Midbrain (tissue), 1 donor: ENCODE data around the gene MTSS2.
"Not testable (repeated sequence)": the region's sequence is repeated elsewhere in the genome, so short reads cannot be mapped to it uniquely, and the experiment has no call there.

Experiments used
- DNase-seq: peaks from one replicate; lab custom pipeline; 2025; lab: John Stamatoyannopoulos, UW

Gene MTSS2

DNA sequence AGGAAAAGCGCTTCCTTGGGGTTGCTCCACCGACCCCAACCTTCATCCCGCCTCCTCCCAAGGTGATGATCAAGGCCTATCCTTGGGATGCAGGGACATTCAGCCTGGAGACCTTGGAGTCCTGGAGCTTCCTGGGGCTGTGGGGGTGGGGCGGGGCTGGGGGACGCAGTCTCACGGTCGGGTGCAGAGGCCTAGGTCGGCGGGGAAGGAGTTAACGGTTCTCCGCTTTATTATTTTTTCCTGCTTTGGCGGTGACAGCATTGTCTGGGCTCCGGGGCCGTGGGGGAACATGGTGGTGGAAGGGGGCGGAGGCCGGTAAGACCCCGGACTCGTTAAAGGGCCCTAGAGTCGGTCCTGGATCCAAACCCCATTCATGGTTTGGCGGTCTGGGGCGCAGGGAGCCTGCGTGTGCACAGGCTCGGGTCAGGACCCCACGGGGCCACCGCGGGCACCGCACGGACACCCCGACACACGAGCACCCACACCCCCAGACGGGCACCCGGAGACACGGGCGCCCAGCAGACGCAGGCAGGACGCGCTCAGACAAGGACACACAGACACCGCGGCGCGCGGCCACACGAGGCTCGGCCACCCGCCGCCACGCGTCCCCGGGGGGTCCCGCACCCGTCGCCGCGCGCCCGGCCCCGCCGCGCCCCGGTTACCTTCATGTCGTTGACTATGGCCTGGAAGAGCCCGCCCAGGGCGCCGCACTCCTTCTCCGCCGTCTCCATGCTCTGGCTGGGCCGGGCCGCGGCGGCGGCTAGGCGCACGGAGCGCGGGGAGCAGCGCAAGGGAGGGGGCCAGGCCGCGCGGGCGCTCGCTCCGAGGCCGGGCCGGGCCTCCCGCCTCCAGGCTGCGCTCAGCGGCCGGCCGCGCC lies 554 bp downstream of the MTSS2 start:
- DNase-seq, result no peak

DNA sequence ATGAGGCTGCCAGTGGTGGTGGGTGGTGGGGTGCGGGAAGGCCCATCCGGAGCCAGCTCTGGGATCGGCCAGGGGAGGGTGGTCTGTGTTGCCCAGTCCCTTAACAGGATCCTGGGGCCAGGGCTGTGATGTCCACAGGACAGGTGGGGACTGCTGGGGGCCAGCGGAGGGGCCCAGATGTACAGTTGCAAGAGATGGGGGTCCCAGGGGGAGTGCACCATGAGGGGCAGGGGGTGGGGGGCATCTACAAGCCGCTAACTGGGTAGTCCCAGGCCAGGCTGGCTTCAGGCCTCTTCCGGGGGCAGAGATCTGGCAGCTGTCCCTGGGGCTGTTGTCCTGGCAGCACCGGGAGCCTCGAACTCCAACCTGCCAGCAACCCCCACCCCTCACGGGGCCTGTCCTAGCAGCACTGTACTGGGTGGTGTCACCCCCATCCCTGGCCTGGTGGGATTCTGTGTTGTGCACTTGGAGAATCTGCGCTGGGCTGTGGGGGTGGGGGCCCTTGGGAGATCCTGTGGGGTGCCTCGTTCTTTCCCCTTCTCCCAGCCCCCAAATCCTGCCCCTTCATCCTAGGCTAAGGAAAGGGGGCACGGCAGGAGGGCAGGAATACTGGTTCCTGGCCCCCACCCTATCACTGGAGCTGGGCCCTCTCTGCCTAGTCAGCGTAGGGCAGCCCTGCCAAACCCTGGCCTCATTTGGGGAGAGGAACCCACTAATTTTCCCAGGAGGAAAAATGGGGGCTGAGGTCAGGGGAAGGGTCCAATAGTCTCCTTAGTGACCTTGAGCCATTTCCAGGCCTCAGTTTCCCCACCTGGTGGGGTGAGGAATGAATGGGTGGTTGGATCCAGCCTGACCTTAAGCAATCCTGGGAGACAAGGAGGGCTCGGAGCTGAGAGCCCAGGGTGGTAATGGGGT lies 1.4 kb downstream of the MTSS2 start:
- peak; percentile 10 for DNase-seq

DNA sequence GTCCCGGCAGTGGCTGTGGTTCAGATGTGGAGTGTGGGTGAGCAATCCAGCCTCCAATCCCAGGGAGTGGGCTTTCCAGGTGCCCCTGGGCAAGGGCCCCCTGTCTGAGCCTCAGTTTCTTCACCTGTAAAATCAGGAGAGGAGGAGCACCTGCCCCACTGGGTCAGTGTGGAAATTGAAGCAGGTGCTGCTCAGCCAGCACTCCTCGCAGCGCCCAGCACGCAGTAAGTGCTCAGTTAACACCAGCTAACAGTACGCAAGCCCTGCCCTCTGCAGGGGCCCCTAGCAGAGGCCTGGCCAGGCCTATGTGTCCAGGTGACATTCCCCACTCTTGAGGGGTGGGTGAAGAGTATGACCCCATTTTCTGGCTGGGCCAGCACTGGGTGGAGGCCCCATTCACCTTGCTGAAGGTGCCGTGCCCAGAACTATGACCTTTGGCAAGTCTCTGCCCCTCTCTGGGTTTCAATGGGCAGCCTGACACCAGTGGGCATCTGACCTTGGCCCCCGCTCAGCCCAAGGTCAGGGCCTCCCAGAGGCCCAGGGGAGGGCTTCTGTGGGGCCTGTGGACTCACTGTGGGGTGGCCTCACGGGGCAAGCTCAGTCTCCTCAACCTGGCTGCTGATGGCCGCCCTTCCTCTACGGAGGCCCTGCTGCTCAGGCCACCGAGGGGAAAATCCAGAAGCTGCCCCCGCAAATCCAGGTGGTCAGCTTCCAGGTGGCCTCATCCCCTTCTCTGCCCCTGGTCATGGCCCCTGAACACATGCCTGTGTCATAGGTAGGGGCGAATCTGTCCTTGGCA lies 2.5 kb downstream of the MTSS2 start:
- DNase-seq, result no peak

DNA sequence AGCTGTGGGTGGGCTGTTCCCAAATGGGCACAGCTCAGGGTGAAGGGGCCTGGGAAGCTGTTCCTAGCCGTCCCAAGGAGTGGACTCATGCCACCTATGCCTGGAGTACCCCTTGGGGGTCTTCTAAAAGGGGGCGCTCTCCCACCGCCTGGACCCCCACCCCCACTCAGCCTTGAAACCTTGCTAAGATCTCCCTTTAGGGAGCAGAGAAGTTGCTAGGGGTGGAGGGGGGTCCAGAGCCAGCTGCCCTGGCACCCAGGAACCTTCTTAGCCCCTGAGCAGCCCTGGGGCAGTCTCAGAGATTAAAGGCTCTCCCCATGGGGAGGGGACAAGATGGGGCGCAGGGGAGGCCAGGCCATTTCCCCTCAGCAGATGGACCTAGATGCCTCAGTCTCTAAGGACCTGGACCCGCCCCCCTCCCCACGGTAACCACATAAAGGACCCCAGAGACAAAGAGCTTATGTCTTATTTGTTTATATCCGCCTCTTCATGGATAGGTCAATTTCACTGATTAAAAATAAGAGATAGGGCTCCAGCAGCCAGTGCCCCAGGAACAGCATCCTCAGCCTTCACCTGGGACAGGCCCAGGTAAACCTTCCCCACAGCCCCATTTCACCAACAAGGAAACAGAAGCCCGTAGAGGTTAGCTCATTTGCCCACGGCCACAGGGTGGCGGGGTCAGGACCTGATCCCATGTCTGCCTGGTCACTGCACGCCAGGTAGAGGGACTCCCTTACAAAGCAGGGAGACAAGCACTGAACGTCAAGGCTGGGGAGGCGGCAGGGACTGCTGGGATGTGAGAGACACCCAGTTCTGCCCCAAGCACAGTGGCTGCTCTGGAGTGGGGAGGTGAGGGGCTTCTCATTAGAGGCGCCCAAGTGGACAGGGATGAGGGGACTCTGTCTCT lies 3.4 kb downstream of the MTSS2 start:
- no peak for DNase-seq

DNA sequence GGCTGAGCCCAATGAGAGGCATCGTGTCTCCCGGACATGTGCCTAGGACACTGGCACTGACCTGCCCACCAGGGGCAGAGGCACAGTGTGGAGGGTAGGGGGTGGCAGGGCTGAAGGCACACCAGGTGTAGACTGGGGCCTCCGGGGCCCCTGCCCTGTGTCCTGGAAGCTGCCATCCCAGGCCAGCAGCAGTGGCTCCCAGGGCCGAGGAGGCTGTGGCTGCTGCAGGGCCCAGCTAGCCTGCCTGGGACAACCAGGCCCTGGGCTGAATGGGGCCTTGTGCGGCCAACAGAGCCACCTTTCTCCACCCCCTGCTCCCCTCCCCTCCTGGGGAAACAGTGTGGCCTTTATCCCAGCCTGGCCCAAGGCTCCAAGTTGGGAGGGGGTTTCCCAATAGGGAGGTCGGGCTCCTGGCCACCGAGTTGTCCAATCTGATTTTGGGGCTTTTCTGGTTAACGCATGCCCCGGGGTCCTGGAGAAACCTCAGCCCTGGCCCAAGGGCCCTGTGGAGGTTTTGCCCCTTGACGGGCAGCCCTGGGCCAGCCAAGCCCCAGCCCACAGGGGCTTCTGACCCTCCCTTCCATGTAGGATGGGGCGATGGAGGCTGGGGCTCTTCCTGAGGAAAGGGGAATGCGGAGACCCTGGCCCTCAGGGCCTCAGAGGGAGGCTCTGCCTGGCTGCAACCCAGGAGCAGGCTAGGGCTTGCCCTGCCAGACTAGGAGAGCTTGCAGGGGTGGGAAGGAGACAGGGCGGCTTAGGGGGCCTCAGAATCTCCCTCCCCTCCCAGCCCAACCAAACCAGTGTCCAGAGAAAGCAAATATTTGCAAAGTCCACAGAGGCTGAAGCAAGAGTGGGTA lies 4.2 kb downstream of the MTSS2 start:
- peak; percentile 88 for DNase-seq

DNA sequence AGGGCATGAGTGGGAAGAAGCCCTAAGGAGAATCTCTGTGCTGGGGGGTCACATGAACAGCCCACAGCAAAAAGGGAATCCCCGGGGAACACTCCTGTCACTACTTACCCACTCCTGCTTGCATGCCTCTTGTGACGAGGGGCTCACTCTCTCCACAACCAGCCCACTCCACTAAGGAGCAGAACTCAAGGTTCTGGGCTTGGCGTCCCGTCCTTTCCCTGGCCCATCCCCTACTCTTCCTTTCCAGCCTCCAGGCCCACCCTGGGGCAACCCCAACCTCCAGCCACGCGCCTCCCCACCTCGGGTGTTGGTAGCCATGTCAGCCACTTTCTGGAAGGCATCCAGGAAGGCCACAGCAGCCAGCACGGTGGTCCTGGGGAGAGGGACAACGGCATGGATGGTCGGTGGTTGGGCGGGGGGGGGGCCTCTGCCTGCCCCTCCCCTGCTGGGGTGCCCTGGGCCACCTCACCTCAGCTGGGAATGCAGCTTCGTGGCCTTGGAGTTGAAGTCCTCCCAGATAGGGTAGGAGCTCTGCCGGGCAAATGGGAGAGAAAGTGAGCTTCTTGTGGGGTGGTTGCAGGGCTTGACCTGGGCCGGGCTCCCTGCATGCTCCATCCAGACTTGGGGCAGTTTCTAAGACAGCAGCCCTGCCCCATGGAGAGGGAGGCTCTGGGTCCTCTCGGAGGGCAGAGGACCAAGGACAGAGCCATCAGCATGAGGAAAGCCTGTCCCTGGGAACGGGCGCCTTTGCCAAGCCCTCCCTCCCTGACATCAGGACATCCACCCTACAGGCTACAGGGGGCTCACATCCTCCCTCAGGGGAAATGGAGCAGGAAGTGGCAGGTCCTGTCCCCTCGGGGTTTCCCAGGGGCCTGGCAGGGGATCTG lies 5.1 kb downstream of the MTSS2 start:
- DNase-seq, result no peak

DNA sequence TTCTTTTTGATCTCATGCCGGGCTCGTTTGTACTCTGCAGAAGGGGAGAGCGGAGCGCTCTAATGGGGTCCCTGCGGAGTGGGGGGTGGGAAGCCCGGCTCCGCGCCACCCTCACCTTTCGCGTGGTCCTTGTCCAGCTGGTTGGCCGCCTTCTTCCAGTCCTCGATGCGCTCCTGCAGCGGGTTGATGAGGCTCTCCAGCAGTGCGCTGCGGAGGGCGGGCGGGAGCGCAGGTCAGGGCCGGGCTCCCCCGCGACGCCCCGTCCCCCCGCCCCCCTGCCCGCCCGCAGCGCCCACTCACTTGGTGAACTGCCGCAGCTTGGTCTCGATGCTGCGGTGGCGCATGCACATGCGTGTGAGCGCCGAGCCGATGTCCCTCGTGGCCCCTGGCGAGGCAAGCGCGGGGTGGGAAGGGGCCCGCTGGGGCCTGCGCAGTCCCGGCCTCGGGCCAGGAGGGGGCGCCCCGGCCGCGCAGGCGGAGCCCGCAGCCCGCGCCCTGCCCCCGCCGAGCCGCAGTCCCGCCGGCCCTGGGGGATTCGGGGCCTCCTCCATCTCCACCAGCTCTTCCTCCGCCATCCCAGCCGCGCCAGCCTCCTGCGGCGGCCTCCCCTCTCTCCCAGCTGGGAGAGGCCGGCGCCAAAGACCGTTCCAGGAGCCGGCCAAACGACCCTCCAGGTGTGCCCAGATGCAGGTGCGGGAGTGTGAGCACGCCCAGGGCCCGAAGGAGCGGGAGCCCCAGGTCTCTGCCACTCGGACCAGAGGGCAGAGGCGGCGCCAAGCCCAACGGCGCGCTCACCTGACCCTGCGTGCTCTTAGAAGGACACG lies 6.0 kb downstream of the MTSS2 start:
- DNase-seq, result peak; percentile 30

DNA sequence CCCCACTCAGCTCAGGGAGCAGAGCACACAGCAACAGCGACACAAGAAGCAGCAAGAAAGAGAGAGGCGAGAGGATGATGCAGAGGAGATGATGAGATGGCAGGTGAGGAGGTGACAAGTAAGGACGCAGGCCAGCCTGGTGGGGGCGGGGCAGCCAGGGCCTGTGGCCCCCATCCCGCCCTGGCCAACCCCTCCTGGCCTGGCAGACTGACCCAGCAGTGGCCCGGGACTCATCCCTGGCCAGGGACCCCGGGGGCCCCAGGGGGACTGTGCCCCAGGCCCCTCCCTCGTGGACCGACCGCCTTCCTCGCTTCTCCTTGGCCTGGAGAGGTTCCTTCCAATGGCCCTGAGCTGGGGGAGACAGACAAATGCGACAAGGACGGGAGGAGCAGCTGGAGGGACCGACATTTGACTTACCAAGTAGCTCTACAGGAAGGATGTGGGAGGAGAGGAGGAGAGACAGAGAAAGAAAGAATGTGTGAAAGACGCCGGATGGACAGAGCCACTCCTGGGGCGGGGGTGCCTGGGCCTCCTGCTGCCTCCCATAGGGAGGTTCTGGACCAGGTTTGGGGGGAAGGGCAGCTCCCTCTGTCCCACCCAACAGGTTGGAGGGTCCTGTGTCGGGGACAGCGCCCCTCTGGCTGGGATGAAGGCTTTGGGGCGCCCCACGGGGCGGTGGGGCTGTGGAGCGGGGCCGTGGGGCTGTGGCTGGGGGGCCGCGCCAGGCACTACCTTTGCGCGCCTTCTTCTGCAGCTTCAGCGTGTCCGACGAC lies 6.8 kb downstream of the MTSS2 start:
- no peak for DNase-seq

DNA sequence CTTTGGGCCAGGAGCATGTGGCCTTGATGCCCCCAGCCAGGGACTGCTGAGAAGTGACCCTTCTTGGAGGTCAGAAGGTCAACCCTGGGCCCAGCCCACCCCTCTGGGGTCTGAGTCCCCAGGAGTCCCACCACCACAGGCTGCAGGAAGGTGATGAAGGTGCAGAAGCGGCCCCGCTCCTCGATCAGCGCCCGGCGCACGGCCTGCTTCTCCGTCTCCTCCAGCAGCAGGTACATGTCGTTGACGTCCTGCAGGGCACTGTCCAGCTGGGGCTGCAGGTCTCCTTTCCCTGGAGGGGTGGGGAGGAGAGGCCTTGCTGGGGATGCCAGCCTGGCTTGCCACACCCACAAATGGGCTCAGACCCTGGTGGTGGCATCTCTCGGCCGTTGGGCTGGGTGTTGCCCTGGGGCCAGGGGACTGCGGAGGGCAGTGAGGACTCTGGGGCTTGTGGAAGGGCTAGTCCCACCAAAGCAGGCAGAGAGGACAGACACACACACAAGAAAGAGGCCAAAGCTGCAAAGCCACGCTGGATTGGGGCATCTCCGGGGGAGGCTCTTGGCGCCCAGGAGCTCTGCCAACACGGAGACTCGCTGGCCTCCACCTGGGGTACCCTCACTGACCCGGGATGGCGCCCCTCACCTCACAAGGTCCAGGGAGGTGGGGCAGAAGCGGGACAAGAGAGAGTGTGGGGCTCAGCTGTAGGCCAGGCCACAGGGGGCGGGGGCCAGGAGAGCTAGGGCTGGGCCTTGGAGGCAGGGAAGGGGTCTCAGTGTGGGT lies 7.5 kb downstream of the MTSS2 start:
- no peak for DNase-seq

DNA sequence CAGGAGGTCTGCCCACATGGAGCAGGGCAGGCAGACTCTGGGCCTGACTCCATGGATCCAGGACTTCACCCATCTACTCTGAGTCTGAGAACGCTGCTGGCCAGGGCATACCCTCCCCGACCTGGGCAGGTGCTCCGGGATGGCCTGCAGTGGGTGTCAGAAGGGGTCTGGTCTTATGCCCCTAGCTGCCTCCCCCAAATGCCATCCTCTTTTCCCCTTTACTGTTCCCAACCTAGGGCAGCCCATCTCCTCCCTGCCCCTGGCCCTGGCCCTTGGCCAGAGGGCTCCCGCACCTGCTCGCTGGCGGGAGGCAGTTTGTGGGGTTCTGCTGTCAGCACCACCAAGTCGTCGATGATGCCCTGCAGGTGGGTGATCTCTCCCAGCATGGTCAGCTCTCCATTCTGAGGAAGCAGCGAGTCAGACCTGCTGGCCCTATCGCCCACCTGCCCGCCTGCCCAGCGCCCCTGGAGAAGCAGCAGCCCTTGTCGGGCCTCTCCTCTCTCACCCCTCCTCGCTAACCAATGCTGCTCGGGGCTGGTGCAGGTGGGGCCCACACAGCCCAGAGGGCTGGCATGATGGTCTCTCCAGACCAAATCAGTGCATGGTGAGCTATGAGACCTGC lies 8.2 kb downstream of the MTSS2 start:
- no peak for DNase-seq

DNA sequence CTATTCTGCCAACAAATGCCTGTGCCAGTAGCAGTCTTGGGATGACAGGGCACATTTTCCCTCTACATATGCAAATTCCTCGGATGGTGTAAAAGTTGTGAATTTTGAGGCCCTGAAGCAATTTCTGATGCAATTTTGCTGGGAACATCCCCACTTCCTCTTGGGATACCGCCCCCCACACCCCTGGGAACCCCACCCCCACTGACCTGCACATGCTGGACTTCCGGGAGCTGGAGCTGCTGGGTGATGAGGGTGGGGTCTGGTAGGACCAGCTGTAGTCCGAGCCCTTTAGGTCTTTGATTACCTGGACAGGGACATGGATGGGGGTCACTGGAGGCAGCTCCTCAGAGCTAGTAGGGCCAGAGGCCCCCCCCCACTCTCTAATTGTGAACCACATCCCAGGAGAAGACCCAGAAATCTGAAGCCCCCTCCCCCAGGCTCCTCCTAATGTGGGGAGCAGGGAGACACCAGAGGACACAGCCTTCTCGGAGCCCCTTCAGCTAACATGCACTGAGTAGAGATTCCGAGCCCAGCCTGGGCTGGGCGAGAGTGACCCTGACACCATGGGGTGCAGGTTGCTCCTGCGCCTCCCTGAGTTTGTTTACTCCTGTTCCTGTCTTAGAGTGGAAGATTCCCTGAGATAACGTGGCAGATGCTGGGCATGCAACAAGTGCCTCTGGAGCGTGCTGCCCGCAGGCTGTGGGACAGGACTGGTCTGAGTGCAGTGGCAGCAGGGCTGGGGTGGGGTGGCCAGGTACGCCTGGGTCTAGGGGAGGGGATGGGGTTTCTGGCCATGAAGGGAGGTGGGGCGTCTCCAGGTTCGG lies 9.0 kb downstream of the MTSS2 start:
- no peak for DNase-seq

DNA sequence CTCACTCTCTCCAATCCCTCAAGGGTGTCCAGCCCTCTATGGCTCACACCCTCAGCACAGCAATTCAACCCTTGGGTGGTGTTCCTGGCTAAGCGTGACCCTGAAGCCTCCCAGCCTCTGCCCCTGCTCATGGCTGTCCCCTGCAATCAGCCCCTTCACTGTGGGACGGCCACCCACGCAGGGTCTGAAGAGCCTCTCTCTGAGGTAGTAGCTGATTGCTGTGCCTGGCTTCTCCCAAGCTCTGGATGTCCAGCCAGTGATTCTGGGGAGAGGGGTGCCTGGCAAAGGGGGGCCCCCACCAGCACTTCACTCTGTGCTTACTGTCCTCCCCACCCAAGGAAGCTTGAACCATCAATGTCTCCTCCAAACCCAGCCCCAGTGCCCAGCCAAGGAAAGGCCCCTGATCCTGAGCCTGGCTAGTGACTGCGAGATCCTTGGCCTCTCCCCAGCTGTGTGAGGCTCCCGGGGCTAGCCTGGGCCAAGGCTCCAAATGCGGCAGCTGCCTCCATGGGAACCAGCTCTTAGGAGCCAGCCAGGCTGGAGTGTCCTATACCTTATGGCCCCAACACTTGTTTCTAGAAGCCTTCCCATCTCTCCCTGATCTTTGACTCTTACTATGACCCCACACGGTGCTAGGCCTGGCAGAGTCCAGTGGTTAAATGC lies 9.9 kb downstream of the MTSS2 start:
- DNase-seq, result peak; percentile 43

DNA sequence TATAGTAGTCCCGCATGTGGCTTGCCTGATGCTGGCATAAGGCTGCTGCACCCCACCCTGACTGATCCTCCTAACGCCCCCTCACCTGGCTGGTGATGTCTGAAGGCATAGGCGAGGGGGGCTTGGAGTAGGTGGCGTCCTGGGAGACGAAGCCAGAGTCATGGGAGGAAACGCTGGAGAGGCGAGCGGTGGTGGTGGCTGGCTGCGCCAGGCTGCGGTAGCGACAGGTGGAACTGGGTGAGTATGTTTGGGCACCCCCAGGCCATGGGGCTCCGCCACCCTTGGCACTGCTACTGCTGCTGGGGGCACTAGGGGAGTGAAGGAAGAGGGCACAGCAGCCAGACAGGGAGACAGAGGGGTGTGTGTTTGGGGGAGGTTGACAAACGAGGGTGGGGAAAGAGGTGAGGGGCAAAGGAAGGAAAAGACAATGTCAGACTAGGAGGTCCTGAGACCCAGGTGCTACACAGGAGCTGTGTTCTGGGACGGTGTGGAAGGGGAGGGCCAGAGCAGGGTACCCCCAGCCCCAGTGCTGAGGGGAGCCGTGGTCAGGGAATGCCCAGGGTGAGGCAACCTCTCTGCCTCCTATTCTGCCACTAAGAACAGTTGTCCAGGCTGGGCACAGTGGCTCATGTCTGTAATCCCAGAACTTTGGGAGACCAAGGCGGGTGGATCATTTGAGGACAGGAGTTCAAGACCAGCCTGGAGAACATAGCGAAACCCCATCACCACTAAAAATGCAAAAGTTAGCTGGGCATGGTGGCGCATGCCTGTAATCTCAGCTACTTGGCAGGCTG lies 11.4 kb downstream of the MTSS2 start:
- DNase-seq, result no peak

DNA sequence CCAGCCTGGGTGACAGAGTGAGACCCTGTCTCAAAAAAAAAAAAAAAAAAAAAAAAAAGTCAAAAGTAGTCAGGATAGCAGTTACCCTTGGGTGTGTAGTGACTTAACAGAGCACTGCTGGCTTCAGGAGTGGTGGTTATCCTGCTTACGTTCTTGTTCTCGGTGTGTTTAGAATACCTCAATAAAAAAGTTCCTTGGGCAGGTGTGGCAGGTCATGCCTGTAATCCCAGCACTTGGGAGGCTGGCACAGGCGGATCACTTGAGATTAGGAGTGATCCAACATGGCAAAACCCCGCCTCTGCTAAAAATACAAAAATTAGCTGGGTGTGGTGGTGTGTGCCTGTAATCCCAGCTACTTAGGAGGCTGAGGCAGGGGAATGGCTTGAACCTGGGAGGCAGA lies 14.9 kb downstream of the MTSS2 start:
- not testable (repeated sequence) for DNase-seq
